DOHH2 (cell line): ENCODE data around the gene TMEM87B.

Source experiments
- CTCF ChIP-seq: fragments of 200-600 bp; sonication (generic); IDR thresholded peaks from one replicate; pipeline ENCODE4 v1.5.1; 2014; ENCODE audit warnings: antibody characterized with exemption, mild to moderate bottlenecking, low read depth, low read length; ENCODE audit not compliant: poor library complexity, severe bottlenecking
- EZH2phosphoT487 ChIP-seq: fragments of 200-600 bp; sonication (generic); IDR thresholded peaks from 2 replicates; pipeline ENCODE4 v1.6.1; 2017; ENCODE audit warnings: borderline replicate concordance, mild to moderate bottlenecking, antibody characterized with exemption, low read length, moderate library complexity, mixed read lengths

DNA sequence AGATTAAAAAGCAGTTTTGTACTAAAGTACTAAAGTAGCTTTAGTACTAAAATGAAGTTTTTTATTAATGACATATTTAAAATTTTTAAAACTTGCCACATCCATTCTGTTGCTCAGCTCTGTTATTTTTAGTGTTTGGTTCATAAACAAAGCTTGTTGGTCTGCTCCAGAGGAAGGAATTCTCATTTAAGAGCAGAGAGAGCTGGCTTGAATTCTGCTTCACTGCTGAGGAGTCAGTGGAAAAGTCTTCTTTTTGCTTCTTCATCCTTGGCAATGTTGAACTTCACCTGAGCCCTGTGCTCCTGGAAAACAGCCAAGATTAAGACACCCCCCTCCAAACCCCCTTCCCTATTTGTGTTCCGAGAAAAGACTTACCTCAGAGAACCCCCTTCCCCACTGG is 40.6 kb downstream of the TMEM87B start:
- TF ChIP-seq CTCF (no peak), EZH2phosphoT487 (no peak)
